Thoracic aorta endothelial cell (primary cell): ENCODE results near the gene SNTB2. TPM values are rescaled to one million over a fixed set of nuclear protein-coding genes. Genes with fewer than 3 reads are reported as not detected.

Experiments used
- small RNA-seq: library from RNA; depleted of rRNA; stranded (forward); fragments of <200 nt; gene quantifications from one replicate; pipeline ENCODE3, GENCODE V24; 2012
- total RNA-seq: library from RNA; depleted of rRNA; stranded (reverse); fragments of >200 nt; gene quantifications from 2 replicates; pipeline ENCODE4 v1.2.3, GENCODE V29; 2012

Gene SNTB2
- 90.4 and 101 TPM in 2 replicates for total RNA-seq

DNA sequence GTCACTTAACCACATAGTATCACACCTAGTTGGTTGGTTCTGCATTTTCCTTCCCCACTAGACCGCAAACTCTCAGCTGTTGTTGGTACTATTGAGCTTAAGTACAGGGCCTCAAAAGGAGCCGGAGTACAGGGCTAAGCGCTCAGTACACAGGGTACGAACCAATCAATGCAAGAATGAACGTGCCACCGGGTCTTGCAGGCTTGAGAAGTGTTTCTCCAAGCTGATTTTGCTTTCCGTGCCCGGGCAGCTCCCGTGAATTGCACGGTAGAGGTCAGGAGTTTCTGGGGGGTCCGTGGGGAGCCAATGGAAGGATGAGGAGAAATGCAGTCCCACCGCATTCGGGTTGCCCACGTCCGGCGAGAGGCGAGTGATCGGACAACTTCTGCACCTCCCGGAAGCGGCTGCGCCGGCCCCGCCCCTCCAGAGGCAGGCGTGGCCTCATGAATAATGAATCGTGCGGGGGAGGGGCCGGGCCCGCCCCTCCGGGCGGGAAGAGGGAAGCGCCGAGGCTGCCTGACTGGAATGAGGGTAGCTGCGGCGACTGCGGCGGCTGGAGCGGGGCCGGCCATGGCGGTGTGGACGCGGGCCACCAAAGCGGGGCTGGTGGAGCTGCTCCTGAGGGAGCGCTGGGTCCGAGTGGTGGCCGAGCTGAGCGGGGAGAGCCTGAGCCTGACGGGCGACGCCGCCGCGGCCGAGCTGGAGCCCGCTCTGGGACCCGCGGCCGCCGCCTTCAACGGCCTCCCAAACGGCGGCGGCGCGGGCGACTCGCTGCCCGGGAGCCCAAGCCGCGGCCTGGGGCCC is at the start of gene SNTB2:
Gene SNTB2, plus strand, starts transcription at position 523 of the 804 bp plus-strand sequence. Its CDS starts 3 bp downstream, at position 526.

DNA sequence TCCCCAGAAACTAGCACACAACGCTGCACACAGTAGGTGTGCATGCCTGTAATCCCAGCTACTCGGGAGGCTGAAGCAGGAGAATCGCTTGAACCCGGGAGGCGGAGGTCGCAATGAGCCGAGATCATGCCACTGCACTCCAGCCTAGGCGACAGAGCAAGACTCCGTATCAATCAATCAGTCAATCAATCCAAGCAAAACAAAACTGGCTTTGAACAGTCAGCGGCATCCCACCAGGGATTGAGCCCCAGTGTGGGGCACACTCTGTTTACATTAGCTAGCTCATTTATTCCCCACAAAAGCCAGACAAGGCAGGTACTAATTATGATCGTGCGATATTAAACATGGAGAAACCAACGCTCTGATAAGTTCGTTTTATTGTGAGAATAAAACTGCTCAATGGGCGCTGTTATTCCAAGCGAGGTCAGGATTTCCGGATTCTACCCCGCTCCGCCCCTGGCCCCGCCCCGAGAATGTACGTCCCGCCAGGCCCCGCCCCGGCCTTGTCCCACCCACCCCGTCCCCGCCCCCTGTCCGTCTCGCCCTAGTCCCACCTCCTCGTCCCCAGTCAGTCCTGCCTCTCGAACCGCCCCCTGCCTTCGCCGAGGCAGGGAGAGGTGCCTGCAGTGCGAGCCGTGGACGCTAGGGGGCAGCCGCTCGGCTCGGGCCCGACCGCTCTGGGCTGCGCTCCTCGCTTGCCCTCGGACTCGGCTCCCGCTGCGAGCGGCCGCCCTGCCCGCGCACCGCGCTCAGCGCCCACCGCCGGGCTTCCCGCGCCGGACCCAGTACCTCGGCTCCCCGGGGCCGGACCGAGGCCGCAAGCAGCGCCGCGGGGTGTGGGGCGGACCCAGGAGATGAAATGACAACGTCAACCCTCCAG is 123.9 kb downstream of the SNTB2 start, which contains the start of gene VPS4A:
Gene VPS4A, plus strand, starts transcription at position 698 of the 880 bp plus-strand sequence. Its CDS starts 162 bp downstream, at position 860.

GRCh38 chr16:69330286-69331109 is 143.5 kb downstream of the SNTB2 start, which contains the start of gene PDF:
Gene PDF (minus strand): TSS chr16:69330588. CDS start chr16:69330570, 18 bp downstream.

GRCh38 chr16:69339289-69340094 is 152.5 kb downstream of the SNTB2 start, which contains the start of the genes COG8 and NIP7:
Gene COG8 (minus strand): TSS chr16:69339564. CDS start chr16:69339552, 12 bp downstream.
Gene NIP7 (plus strand): TSS chr16:69339772. CDS start chr16:69339830, 58 bp downstream.

GRCh38 chr16:69351309-69352027 is 164.5 kb downstream of the SNTB2 start, which contains the start of gene TMED6:
Gene TMED6 (minus strand): TSS chr16:69351786. CDS start chr16:69351753, 33 bp downstream.

Small RNAs within 50 kb of the gene (small RNA-seq; reads per million reads assigned to genes)
- gene RF00019 (not detected), gene RNU6-22P (0.21 reads per million)

Other genes with a start within 250 kb of the SNTB2 start
- gene HAS3, start 81.5 kb upstream of the SNTB2 start, total RNA-seq, result 0.40 and 1.2 TPM in 2 replicates
- 88.7 and 129 TPM in 2 replicates for gene CHTF8, start 54.6 kb upstream of the SNTB2 start, total RNA-seq
- gene UTP4, start 54.5 kb upstream of the SNTB2 start, total RNA-seq, result 32.6 and 38.1 TPM in 2 replicates
- gene VPS4A, start 124.2 kb downstream of the SNTB2 start, total RNA-seq, result 37.9 and 41.4 TPM in 2 replicates
- gene PDF, start 143.4 kb downstream of the SNTB2 start, total RNA-seq, result 8.5 and 11.7 TPM in 2 replicates
- 24.7 and 36.8 TPM in 2 replicates for gene COG8, start 152.4 kb downstream of the SNTB2 start, total RNA-seq
- 42.5 and 50.3 TPM in 2 replicates for gene NIP7, start 152.6 kb downstream of the SNTB2 start, total RNA-seq
- gene TMED6, start 164.6 kb downstream of the SNTB2 start, total RNA-seq, result 0.13 and 0.14 TPM in 2 replicates
- gene TERF2, start 198.8 kb downstream of the SNTB2 start, total RNA-seq, result 19.7 and 23.3 TPM in 2 replicates
- gene CYB5B, start 237.5 kb downstream of the SNTB2 start, total RNA-seq, result 138 and 173 TPM in 2 replicates